ENCODE measurements around the gene MYH7.

Gene MYH7

DNA sequence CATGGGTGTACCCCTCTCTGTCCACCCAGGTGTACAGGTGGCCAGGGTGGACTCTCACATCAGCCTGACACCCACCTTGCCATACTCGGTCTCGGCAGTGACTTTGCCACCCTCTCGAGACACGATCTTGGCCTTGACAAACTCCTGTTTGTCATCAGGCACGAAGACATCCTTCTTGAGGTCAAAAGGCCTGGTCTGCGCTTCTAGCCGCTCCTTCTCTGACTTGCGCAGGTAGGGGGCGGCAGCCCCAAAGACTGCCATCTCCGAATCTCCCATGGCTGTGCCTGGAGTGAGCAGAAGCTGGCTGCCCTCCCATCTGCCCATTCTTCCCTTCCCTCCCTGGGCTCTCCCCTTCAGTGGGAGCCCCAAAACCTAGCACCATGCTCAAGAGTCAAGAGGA, 2.0 kb downstream of the MYH7 start:
- TF ChIP-seq, protein P1, sequence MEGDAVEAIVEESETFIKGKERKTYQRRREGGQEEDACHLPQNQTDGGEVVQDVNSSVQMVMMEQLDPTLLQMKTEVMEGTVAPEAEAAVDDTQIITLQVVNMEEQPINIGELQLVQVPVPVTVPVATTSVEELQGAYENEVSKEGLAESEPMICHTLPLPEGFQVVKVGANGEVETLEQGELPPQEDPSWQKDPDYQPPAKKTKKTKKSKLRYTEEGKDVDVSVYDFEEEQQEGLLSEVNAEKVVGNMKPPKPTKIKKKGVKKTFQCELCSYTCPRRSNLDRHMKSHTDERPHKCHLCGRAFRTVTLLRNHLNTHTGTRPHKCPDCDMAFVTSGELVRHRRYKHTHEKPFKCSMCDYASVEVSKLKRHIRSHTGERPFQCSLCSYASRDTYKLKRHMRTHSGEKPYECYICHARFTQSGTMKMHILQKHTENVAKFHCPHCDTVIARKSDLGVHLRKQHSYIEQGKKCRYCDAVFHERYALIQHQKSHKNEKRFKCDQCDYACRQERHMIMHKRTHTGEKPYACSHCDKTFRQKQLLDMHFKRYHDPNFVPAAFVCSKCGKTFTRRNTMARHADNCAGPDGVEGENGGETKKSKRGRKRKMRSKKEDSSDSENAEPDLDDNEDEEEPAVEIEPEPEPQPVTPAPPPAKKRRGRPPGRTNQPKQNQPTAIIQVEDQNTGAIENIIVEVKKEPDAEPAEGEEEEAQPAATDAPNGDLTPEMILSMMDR (IDR thresholded peaks at IDR 0.05; ENCODE audit: borderline replicate concordance, insufficient read depth, low read depth, low read length): no peak
- no peak overlapping the region for H3K4me3 ChIP-seq (ENCODE audit: low read depth, low read length)

DNA sequence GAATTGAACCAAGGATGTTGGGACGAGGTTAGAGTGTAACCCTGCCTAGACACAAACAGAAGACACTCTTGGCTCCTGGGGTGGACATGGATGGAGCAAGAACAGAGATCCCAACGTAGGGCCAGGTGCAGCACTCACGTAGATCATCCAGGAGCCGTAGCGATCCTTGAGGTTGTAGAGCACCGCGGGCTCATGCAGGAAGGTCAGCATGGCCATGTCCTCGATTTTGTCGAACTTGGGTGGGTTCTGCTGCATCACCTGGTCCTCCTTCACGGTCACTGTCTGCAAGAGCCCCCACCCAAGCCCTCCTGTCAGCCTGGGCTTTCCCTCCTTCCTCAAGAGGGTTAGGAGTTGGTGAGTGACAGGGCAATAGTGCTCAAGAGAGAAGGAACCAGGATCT, 2.5 kb downstream of the MYH7 start:
- TF ChIP-seq, protein P1 (IDR thresholded peaks at IDR 0.05; ENCODE audit: borderline replicate concordance, insufficient read depth, low read depth, low read length): no peak
- no peak overlapping the region for H3K4me3 ChIP-seq (ENCODE audit: low read depth, low read length)

DNA sequence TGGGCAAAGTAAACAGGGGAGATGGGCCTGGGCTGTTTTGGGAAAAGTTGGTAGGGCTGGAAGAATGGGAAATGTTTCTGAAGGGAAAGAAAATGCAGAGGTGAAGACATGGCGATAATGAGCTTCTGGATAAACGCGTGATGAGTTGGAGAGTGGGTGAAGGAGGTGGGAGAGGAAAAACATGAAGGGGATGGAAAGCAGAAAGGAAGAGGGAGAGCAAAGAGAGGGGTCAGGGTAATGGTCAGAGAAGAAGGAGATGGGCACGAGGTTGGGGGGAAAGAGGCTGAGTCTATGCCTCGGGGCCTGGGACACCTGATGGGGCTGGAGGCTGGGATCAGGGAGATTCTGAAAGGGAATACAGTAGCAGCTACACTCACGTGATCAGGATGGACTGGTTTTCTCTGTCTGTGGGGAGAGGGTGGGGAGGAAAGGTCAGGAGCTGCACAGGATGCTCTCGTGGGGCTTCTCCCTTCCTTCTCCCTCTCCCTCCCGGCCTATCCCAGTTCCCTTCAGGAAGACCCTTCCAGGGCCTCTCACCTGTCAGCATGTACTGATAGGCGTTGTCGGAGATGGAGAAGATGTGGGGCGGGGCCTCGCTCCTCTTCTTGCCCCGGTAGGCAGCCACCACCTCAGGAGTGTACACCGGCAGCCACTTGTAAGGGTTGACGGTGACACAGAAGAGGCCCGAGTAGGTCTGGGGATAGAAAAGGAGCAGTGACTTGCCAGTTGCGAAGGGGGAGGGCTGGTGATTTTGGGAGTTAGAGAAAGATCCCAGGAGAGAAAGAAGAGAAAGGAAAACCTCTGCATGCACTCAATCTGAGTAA, 3.1 kb downstream of the MYH7 start:
- no peak overlapping the region for H3K4me3 ChIP-seq (ENCODE audit: low read depth, low read length)
- TF ChIP-seq, protein P1 (IDR thresholded peaks at IDR 0.05; ENCODE audit: borderline replicate concordance, insufficient read depth, low read depth, low read length): no peak

DNA sequence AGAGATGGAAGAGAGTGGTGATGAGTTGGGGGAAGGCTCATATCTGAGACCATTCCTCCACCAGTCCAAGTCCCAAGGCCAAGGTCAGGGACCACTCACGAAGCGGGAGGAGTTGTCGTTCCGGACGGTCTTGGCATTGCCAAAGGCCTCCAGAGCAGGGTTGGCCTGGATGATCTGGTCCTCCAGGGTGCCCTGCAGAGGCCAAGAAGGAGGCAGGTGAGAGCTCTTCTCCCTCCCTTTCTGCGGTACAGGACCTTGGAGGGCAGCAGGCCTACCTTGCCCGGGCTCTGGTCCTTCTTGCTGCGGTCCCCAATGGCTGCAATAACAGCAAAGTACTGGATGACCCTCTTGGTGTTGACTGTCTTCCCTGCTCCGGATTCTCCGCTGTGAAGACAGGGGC, 4.0 kb downstream of the MYH7 start:
- TF ChIP-seq, protein P1 (IDR thresholded peaks at IDR 0.05; ENCODE audit: borderline replicate concordance, insufficient read depth, low read depth, low read length): no peak

DNA sequence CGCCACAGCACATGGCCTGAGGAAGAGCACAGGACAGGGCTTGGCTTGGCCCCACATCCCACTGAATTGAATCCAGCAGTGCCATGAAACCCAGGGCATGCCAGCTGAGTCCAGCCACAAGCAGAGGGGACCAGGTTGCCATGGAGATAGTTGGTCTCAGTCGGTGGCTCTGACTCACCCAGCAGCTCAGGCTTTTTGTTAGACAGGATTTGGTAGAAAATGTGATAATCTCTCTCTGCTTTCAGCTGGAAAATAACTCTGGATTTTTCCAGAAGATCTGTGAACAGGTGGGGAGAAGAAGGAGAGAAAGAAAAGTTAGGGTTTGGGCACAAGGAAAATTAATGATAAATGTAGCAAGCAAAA, 4.8 kb downstream of the MYH7 start:
- TF ChIP-seq, protein P1 (IDR thresholded peaks at IDR 0.05; ENCODE audit: borderline replicate concordance, insufficient read depth, low read depth, low read length): no peak
- no peak overlapping the region for H3K4me3 ChIP-seq (ENCODE audit: low read depth, low read length)

More for the DNA sequence above, 4.0 kb downstream of the MYH7 start:
- H3K4me3 ChIP-seq (ENCODE audit: low read depth, low read length): no peak overlapping the region

DNA sequence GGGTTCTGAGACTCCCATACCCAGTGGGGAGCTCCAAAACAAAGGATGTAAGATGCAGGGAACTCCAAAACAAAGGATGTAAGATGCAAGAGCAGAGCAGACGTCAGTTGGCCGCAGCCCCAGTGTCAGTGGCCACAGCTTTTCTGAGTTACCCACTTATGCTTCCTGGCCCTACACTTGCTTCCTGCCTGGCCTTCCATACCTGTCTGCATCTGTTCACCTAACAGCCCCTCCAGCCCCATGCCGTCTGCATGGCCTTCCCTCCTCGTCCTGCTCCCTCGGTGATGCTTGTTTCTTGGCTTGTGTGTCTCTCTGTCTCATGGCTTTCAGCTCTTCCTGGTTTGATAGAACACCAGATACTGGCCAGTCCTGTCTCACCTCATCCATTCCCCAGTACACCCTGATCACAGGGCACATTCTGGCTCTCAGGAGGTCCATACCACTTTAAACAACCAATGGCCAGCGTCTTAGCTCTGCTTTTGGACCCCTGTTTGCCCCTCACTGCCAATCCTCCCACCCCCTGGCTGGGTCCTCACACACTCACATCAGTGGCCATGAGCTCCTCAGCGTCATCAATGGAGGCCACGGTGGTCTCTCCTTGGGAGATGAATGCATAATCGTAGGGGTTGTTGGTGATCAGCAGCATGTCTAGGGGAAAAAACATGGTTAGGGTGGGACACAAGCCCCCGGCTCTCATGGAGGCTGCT, 5.3 kb downstream of the MYH7 start:
- TF ChIP-seq, protein P1 (IDR thresholded peaks at IDR 0.05; ENCODE audit: borderline replicate concordance, insufficient read depth, low read depth, low read length): no peak
- H3K4me3 ChIP-seq (ENCODE audit: low read depth, low read length): no peak overlapping the region

All from GM12875 (cell line).